IMR-90 (cell line): ENCODE measurements around the gene THPO. TPM values are rescaled to one million over a fixed set of nuclear protein-coding genes. Genes with fewer than 3 reads are reported as not detected.

Experiments used
- ATAC-seq: fragments of 200-7000 bp; cut with Tn5 transposase; 2 replicates; pipeline ENCODE4 v1.9.1; 2020; ENCODE audit warnings: low read depth, mild to moderate bottlenecking, moderate library complexity
- BruUV-seq: library from RNA; stranded (reverse); fragments of 400-500 nt; replicated peaks from 2 replicates; lab custom pipeline; 2021; lab: Mats Ljungman, UMichigan
- CTCF ChIA-PET: fragments of 300-600 bp; formaldehyde crosslinking; extraction: SDS; loops from one replicate; lab custom pipeline; 2021; ENCODE audit warnings: antibody characterized with exemption; lab: Yijun Ruan, JAX
- POLR2A ChIA-PET: fragments of 300-600 bp; sonication (Branson Sonifier 250); formaldehyde crosslinking; loops from one replicate; lab custom pipeline; 2022; ENCODE audit warnings: antibody characterized with exemption; ENCODE audit not compliant: unreplicated experiment; lab: Charles Lee
- DNase-seq: peaks from one replicate; pipeline ENCODE4 v3.0.0; 2013
- H2AFZ ChIP-seq: replicated peaks from 2 replicates; pipeline ENCODE3; 2013; ENCODE audit warnings: low read length, mild to moderate bottlenecking; ENCODE audit not compliant: poor library complexity
- H2AK5ac ChIP-seq: 2 replicates; pipeline ENCODE4 v1.6.1; 2013; ENCODE audit warnings: low read depth, low read length, inconsistent platforms
- H2AK9ac ChIP-seq: replicated peaks from 2 replicates; pipeline ENCODE3; 2013; ENCODE audit warnings: mild to moderate bottlenecking, low read depth, low read length, moderate library complexity; ENCODE audit not compliant: poor library complexity
- H2BK120ac ChIP-seq: 2 replicates; pipeline ENCODE4 v1.6.1; 2013; ENCODE audit warnings: low read depth, low read length, inconsistent platforms
- H2BK15ac ChIP-seq: 3 replicates; pipeline ENCODE4 v1.6.1; 2013; ENCODE audit warnings: low read depth, low read length, inconsistent platforms
- H2BK20ac ChIP-seq: 2 replicates; pipeline ENCODE4 v1.6.1; 2013; ENCODE audit warnings: low read depth, mild to moderate bottlenecking, inconsistent platforms, low read length, moderate library complexity
- H2BK5ac ChIP-seq: 2 replicates; pipeline ENCODE4 v1.6.1; 2013; ENCODE audit warnings: mild to moderate bottlenecking, low read depth, low read length, inconsistent platforms; ENCODE audit not compliant: poor library complexity, severe bottlenecking
- H3K14ac ChIP-seq: replicated peaks from 2 replicates; pipeline ENCODE4 v1.6.1; 2013; ENCODE audit warnings: low read depth, low read length, inconsistent platforms
- H3K18ac ChIP-seq: 2 replicates; pipeline ENCODE4 v1.6.1; 2013; ENCODE audit warnings: low read depth, low read length, control low read depth
- H3K23ac ChIP-seq: 2 replicates; pipeline ENCODE4 v1.6.1; 2013; ENCODE audit warnings: low read depth, low read length, inconsistent platforms
- H3K27ac ChIP-seq: 2 replicates; pipeline ENCODE4 v1.5.1; 2013; ENCODE audit warnings: mild to moderate bottlenecking, control low read depth, low read length; ENCODE audit not compliant: insufficient read depth
- H3K27me3 ChIP-seq: 2 replicates; pipeline ENCODE4 v1.6.1; 2013; ENCODE audit warnings: low read length; ENCODE audit not compliant: control insufficient read depth, insufficient read depth
- H3K36me3 ChIP-seq: 2 replicates; pipeline ENCODE4 v1.6.1; 2013; ENCODE audit warnings: low read length, mixed read lengths; ENCODE audit not compliant: control insufficient read depth, insufficient read depth
- H3K4ac ChIP-seq: 2 replicates; pipeline ENCODE4 v1.6.1; 2013; ENCODE audit warnings: low read depth, low read length, inconsistent platforms
- H3K4me1 ChIP-seq: 2 replicates; pipeline ENCODE4 v1.6.1; 2013; ENCODE audit warnings: low read length, mixed read lengths; ENCODE audit not compliant: control insufficient read depth, insufficient read depth
- H3K4me2 ChIP-seq: 2 replicates; pipeline ENCODE4 v1.6.1; 2013; ENCODE audit warnings: low read depth, mild to moderate bottlenecking, control low read depth, low read length, moderate library complexity
- H3K4me3 ChIP-seq: 2 replicates; pipeline ENCODE4 v1.5.1; 2013; ENCODE audit warnings: low read depth, mild to moderate bottlenecking, control low read depth, low read length, moderate library complexity; ENCODE audit not compliant: insufficient read depth
- H3K56ac ChIP-seq: 2 replicates; pipeline ENCODE4 v1.6.1; 2013; ENCODE audit warnings: low read length, inconsistent platforms; ENCODE audit not compliant: insufficient read depth; ENCODE audit errors: extremely low read depth
- H3K79me1 ChIP-seq, 2 experiments: 2 replicates each; pipeline ENCODE4 v1.6.1; 2013; ENCODE audit warnings: low read length in 2 of 2, inconsistent platforms in 1 of 2, low read depth in 1 of 2
- H3K9ac ChIP-seq: 2 replicates; pipeline ENCODE4 v1.6.1; 2013; ENCODE audit warnings: low read depth, low read length, control low read depth
- H3K9me1 ChIP-seq: 2 replicates; pipeline ENCODE4 v1.6.1; 2013; ENCODE audit warnings: low read length, inconsistent platforms; ENCODE audit not compliant: insufficient read depth
- H3K9me3 ChIP-seq: 2 replicates; pipeline ENCODE4 v1.6.1; 2013; ENCODE audit warnings: low read length; ENCODE audit not compliant: control insufficient read depth, insufficient read depth
- H4K20me1 ChIP-seq: 2 replicates; pipeline ENCODE4 v1.6.1; 2013; ENCODE audit warnings: low read length, inconsistent platforms; ENCODE audit not compliant: insufficient read depth
- H4K5ac ChIP-seq: 2 replicates; pipeline ENCODE4 v1.6.1; 2013; ENCODE audit warnings: mild to moderate bottlenecking, low read depth, low read length, control low read depth
- H4K8ac ChIP-seq, 2 experiments: 2 replicates each; pipeline ENCODE4 v1.6.1; 2013; ENCODE audit warnings: low read depth in 2 of 2, low read length in 2 of 2, control low read depth in 1 of 2, inconsistent platforms in 1 of 2
- H4K91ac ChIP-seq: 2 replicates; pipeline ENCODE4 v1.6.1; 2013; ENCODE audit warnings: low read depth, low read length, inconsistent platforms; ENCODE audit not compliant: insufficient read depth
- CHD1 ChIP-seq: IDR thresholded peaks from 2 replicates; pipeline ENCODE4 v1.6.1; 2012; ENCODE audit warnings: low read depth, low read length, improper control_type of control experiment
- WGBS, 2 experiments: methylation state at CpG; one replicate each; pipeline versions ENCODE4 v1.1.5 to v1.1.7; 2013; ENCODE audit warnings: missing lambda C conversion rate in 2 of 2; ENCODE audit not compliant: insufficient read length in 1 of 2; ENCODE audit errors: extremely low coverage in 2 of 2; 5-methylcytosine and 5-hydroxymethylcytosine counted together
- dilution Hi-C: fragments of 300-500 bp; cut with HindIII; formaldehyde crosslinking; loops from one replicate; pipeline ENCODE4 v1.14.3; 2018; ENCODE audit warnings: low sequenced_read_pairs; ENCODE audit not compliant: unreplicated experiment
- in situ Hi-C: fragments of 300-500 bp; cut with MboI; formaldehyde crosslinking; loops from 3 replicates; pipeline ENCODE4 v1.14.3; 2019; ENCODE audit warnings: low sequenced_read_pairs, inconsistent platforms, mixed read lengths
- intact Hi-C: fragments of 100-400 bp; cut with micrococcal nuclease; formaldehyde crosslinking; loops from 2 replicates; pipeline ENCODE4 v1.10.0; 2022
- polyA plus RNA-seq, 3 experiments: library from polyadenylated mRNA; depleted of rRNA; stranded (reverse); fragments of >200 nt; gene quantifications; 2 replicates each; pipeline ENCODE4 v1.2.3, GENCODE V29; 2012; ENCODE audit warnings: low replicate concordance in 1 of 3
- total RNA-seq: library from RNA; depleted of rRNA; stranded (reverse); fragments of >200 nt; gene quantifications from 2 replicates; pipeline ENCODE4 v1.2.3, GENCODE V29; 2012
- TF ChIP-seq, protein P1 (sequence below): fragments of 150-350 bp; IDR thresholded peaks from 2 replicates; pipeline ENCODE4 v1.6.1; 2017; ENCODE audit warnings: mild to moderate bottlenecking, antibody characterized with exemption, low read length, low read depth

THPO gene
- total and polyA plus RNA-seq, 2 of the 4 experiments (the other 2 are of a cell fraction), result not detected

DNA sequence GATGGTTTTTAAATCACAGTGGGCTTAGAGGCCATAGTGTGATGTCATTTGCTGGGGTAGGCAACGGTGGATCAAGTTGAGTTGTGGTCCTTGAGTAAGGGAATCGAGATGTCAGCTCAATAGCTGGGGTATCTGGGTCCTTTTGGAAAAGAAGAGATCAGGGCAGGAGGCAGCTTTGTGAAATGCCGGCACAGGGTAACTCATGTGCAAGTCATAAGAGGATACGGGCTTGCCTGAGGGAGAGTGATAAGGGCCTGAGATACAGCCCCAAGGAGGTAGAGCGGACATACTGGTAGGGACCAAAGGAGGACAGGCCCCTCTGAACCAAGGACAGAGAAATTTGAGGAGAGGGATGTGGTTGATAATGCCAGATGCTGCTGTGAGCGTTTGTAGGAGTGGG is 44.8 kb downstream of the THPO start:
- H2AK9ac ChIP-seq, result peak overlapping the region; percentile 80
- 0 out of 3 replicates have a peak overlapping the region, but pooled peaks have one; percentile 13 for H2BK15ac ChIP-seq
- WGBS, 2 experiments, result 87% methylated on average over 6 of the region's 6 CpGs; no CpG with 5 or more reads in 1 of the 2 experiments
- H3K27ac ChIP-seq, result peak overlapping the region; percentile 59
- no peak for DNase-seq
- H4K8ac ChIP-seq, result peak overlapping the region; percentile 8 to 69; a peak in 2 of 4 replicates
- H3K4me3 ChIP-seq, result no peak overlapping the region
- peak overlapping the region; percentile 93 for H2BK5ac ChIP-seq
- peak overlapping the region; percentile 75; the same call in 1 of the 2 replicates for H3K23ac ChIP-seq
- H3K18ac ChIP-seq, result peak overlapping the region; percentile 4; the same call in 1 of the 2 replicates
- peaks cover 15 to 73% of the 10 kb centered on the region in 2 experiments; a peak in 3 of 4 replicates for H3K79me1 ChIP-seq
- H3K36me3 ChIP-seq, result peaks cover 59% of the 10 kb centered on the region
- H3K56ac ChIP-seq, result 0 out of 2 replicates have a peak overlapping the region, but pooled peaks have one; percentile 16
- no peak overlapping the region for H3K4me2 ChIP-seq
- peaks cover 30% of the 10 kb centered on the region for H3K4me1 ChIP-seq
- no peak overlapping the region for H2AFZ ChIP-seq
- H4K20me1 ChIP-seq, result peaks cover 65% of the 10 kb centered on the region
- H3K9ac ChIP-seq, result peak overlapping the region; percentile 5; the same call in 1 of the 2 replicates
- ChIA-PET POLR2A (no interaction called here), CTCF (no interaction called here)
- H3K14ac ChIP-seq, result peak overlapping the region; percentile 66
- ATAC-seq, result no peak
- peak overlapping the region; percentile 71; the same call in 1 of the 2 replicates for H2BK120ac ChIP-seq
- H4K5ac ChIP-seq, result peak overlapping the region; percentile 27; the same call in 1 of the 2 replicates
- H2AK5ac ChIP-seq, result peak overlapping the region; percentile 91
- intact Hi-C loops (no loop called here), in situ Hi-C loops (no loop called here), dilution Hi-C loops (no loop called here)
- H2BK20ac ChIP-seq, result peak overlapping the region; percentile 72; the same call in 1 of the 2 replicates
- peak overlapping the region; percentile 70 for H3K4ac ChIP-seq
- H3K9me3 ChIP-seq, result no peaks in the 10 kb centered on the region
- no peaks in the 10 kb centered on the region for H3K27me3 ChIP-seq
- TF ChIP-seq CHD1, result no peak
- TF ChIP-seq, protein P1, sequence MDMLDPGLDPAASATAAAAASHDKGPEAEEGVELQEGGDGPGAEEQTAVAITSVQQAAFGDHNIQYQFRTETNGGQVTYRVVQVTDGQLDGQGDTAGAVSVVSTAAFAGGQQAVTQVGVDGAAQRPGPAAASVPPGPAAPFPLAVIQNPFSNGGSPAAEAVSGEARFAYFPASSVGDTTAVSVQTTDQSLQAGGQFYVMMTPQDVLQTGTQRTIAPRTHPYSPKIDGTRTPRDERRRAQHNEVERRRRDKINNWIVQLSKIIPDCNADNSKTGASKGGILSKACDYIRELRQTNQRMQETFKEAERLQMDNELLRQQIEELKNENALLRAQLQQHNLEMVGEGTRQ, result no peak
- H3K9me1 ChIP-seq, result peaks cover 24% of the 10 kb centered on the region
- BruUV-seq, result no TSS peak
- H4K91ac ChIP-seq, result no peak overlapping the region
